Tibial nerve (tissue), 4 donors: Measurements from ENCODE around the gene MXRA8.

Source experiments
- CTCF ChIP-seq, 5 experiments: fragments of 200-600 bp in 3 of 5; fragments of 450-650 bp in 2 of 5; sonication (generic) in 3 of 5; IDR thresholded peaks; one replicate each; pipeline ENCODE4 v1.5.1; 2016 to 2019; ENCODE audit warnings: antibody characterized with exemption in 5 of 5, mild to moderate bottlenecking in 3 of 5, moderate library complexity in 2 of 5
- EP300 ChIP-seq, 2 donors: sonication (generic); formaldehyde crosslinking; IDR thresholded peaks; one replicate each; pipeline ENCODE4 v1.6.1; 2017; ENCODE audit warnings: antibody characterized with exemption in 2 of 2, mild to moderate bottlenecking in 1 of 2
- POLR2A ChIP-seq, 2 donors: fragments of 450-650 bp; IDR thresholded peaks; one replicate each; pipeline ENCODE4 v1.6.1; 2017; ENCODE audit warnings: antibody characterized with exemption in 2 of 2, mild to moderate bottlenecking in 2 of 2, moderate library complexity in 2 of 2

- TF ChIP-seq CTCF (IDR thresholded peaks at IDR 0.05), result no peak
- TF ChIP-seq EP300 (IDR thresholded peaks at IDR 0.05), result no peak
- TF ChIP-seq POLR2A (IDR thresholded peaks at IDR 0.05), result no peak
Observed at GRCh38 chr1:1399872-1400575, 41.7 kb upstream of the MXRA8 start.
